PC-9 (cell line): ENCODE measurements around the gene KCNJ6.

Experiments
- CTCF ChIP-seq: fragments of 200-600 bp; sonication (generic); conservative IDR thresholded peaks from 2 replicates; pipeline ENCODE4 v1.6.1; 2017; ENCODE audit warnings: mixed run types, antibody characterized with exemption, mild to moderate bottlenecking, moderate library complexity
- EZH2 ChIP-seq: fragments of 200-600 bp; sonication (generic); IDR thresholded peaks from 2 replicates; pipeline ENCODE4 v1.8.0; 2017; ENCODE audit warnings: antibody characterized with exemption, low read depth

GRCh38 chr21:37684547-37684946, 231.7 kb downstream of the KCNJ6 start:
- TF ChIP-seq CTCF (no peak), EZH2 (no peak)
